Testis (tissue), 3 donors: Measurements from ENCODE around the gene LAG3. TPM values are rescaled to one million over a fixed set of nuclear protein-coding genes. Genes with fewer than 3 reads are reported as not detected.

Source experiments
- DNase-seq: peaks from one replicate; pipeline ENCODE4 v3.0.0-alpha.2; 2019
- H3K27ac ChIP-seq, 2 donors: fragments of 200-600 bp; sonication (generic); one replicate each; pipeline ENCODE4 v1.5.1; 2019
- H3K27me3 ChIP-seq: fragments of 200-600 bp; sonication (generic); one replicate; pipeline ENCODE4 v1.5.1; 2019
- H3K36me3 ChIP-seq: fragments of 200-600 bp; sonication (generic); one replicate; pipeline ENCODE4 v1.5.1; 2017; ENCODE audit warnings: low read depth; ENCODE audit errors: missing control alignments
- H3K4me1 ChIP-seq: fragments of 200-600 bp; sonication (generic); one replicate; pipeline ENCODE4 v1.5.1; 2019
- H3K4me3 ChIP-seq, 2 donors: fragments of 200-600 bp; sonication (generic); one replicate each; pipeline ENCODE4 v1.5.1; 2017 to 2019
- H3K9me3 ChIP-seq: fragments of 200-600 bp; sonication (generic); one replicate; pipeline ENCODE4 v1.5.1; 2017
- CTCF ChIP-seq, 3 experiments: fragments of 450-650 bp in 2 of 3; fragments of 200-600 bp in 1 of 3; sonication (generic) in 1 of 3; IDR thresholded peaks; one replicate each; pipeline ENCODE4 v1.5.1; 2016 to 2019; ENCODE audit warnings: antibody characterized with exemption in 3 of 3, mild to moderate bottlenecking in 2 of 3, moderate library complexity in 1 of 3
- POLR2A ChIP-seq: fragments of 450-650 bp; IDR thresholded peaks from one replicate; pipeline ENCODE4 v1.6.1; 2017; ENCODE audit warnings: antibody characterized with exemption, mild to moderate bottlenecking, moderate library complexity
- WGBS, 2 donors: methylation state at CpG; one replicate each; pipeline ENCODE4 v1.1.5; 2018; 5-methylcytosine and 5-hydroxymethylcytosine counted together
- intact Hi-C: fragments of 100-400 bp; cut with DNase I; formaldehyde crosslinking; loops from one replicate; pipeline ENCODE4 v1.15.1; 2023; ENCODE audit warnings: low total_unique reads
- polyA plus RNA-seq: library from polyadenylated mRNA; stranded (reverse); fragments of 350-450 nt; fragmentation: Illumina TruSeq; extraction: RNeasy Lipid Tissue Mini Kit (QIAGEN cat#74804); gene quantifications from one replicate; pipeline ENCODE4 v1.2.3, GENCODE V29; 2014; ENCODE audit warnings: low read depth, low replicate concordance; ENCODE audit not compliant: insufficient read depth
- total RNA-seq, 2 donors: library from RNA; depleted of rRNA; stranded (reverse); fragments of >200 nt; gene quantifications; one replicate each; pipeline ENCODE4 v1.2.3, GENCODE V29; 2016

LAG3 gene
- total and polyA plus RNA-seq, 3 donors from 2014 or later = 4.1 to 7.1 (median 6.3) TPM

- no peak for DNase-seq
- no peaks in the 10 kb centered on the region for H3K27me3 ChIP-seq
- peaks cover 15% of the 10 kb centered on the region for H3K4me1 ChIP-seq
- H3K36me3 ChIP-seq = no peaks in the 10 kb centered on the region
- WGBS, 2 donors = 67 to 86% methylated on average over 3 to 12 of the region's 12 CpGs
- intact Hi-C loops = loop anchor here (10.0 kb wide), 1 partner anchor 49 kb away; the partner anchor contains the start of gene LAG3
- TF ChIP-seq POLR2A = no peak
- TF ChIP-seq CTCF (IDR thresholded peaks at IDR 0.05) = no peak
- no peak overlapping the region for H3K27ac ChIP-seq
- H3K9me3 ChIP-seq = no peaks in the 10 kb centered on the region
- H3K4me3 ChIP-seq = no peak overlapping the region
Observed at GRCh38 chr12:6823182-6824084, 51.1 kb downstream of the LAG3 start.

- Histone ChIP-seq H3K27me3 (no peaks in the 10 kb centered on the region), H3K4me3 (no peak overlapping the region), H3K27ac (no peak overlapping the region), H3K9me3 (no peaks in the 10 kb centered on the region), H3K4me1 (peaks cover 15% of the 10 kb centered on the region), H3K36me3 (no peaks in the 10 kb centered on the region)
- DNase-seq = no peak
- 91% methylated on average over 10 to 37 of the region's 37 CpGs for WGBS, 2 donors
- intact Hi-C loops = loop anchor here (10.0 kb wide), 1 partner anchor 49 kb away; the partner anchor contains the start of gene LAG3
- TF ChIP-seq POLR2A (no peak), CTCF (IDR thresholded peaks at IDR 0.05) (no peak)
Observed at GRCh38 chr12:6824085-6824775, 51.9 kb downstream of the LAG3 start.

GRCh38 chr12:6824901-6825381 lies 52.6 kb downstream of the LAG3 start:
- no peak for DNase-seq
- no peaks in the 10 kb centered on the region for H3K27me3 ChIP-seq
- H3K27ac ChIP-seq = no peak overlapping the region
- no peaks in the 10 kb centered on the region for H3K36me3 ChIP-seq
- no peaks in the 10 kb centered on the region for H3K9me3 ChIP-seq
- TF ChIP-seq CTCF (IDR thresholded peaks at IDR 0.05) = no peak
- no peak for TF ChIP-seq POLR2A
- 50 to 57% methylated on average over 12 of the region's 12 CpGs for WGBS, 2 donors
- H3K4me1 ChIP-seq = peaks cover 15% of the 10 kb centered on the region
- no peak overlapping the region for H3K4me3 ChIP-seq
- intact Hi-C loops = loop anchor here (10.0 kb wide), 1 partner anchor 50 kb away; the partner anchor contains the start of gene LAG3

GRCh38 chr12:6825398-6826124 lies 53.2 kb downstream of the LAG3 start:
- peak; percentile 89 to 92 (median 89) for TF ChIP-seq CTCF (IDR thresholded peaks at IDR 0.05)
- no peak for TF ChIP-seq POLR2A
- Histone ChIP-seq H3K27ac (no peak overlapping the region), H3K4me3 (no peak overlapping the region)

More at GRCh38 chr12:6825398-6826124, 53.2 kb downstream of the LAG3 start:
- H3K9me3 ChIP-seq = no peaks in the 10 kb centered on the region
- no peaks in the 10 kb centered on the region for H3K36me3 ChIP-seq
- H3K27me3 ChIP-seq = no peaks in the 10 kb centered on the region
- WGBS, 2 donors = 18 to 52% methylated on average over 3 to 19 of the region's 19 CpGs
- peak; percentile 89 for DNase-seq
- intact Hi-C loops = loop anchor here (10.0 kb wide), 1 partner anchor 51 kb away; the partner anchor contains the start of gene LAG3
- peaks cover 15% of the 10 kb centered on the region for H3K4me1 ChIP-seq
